ENCODE data around the gene HEXD.

The HEXD gene

DNA sequence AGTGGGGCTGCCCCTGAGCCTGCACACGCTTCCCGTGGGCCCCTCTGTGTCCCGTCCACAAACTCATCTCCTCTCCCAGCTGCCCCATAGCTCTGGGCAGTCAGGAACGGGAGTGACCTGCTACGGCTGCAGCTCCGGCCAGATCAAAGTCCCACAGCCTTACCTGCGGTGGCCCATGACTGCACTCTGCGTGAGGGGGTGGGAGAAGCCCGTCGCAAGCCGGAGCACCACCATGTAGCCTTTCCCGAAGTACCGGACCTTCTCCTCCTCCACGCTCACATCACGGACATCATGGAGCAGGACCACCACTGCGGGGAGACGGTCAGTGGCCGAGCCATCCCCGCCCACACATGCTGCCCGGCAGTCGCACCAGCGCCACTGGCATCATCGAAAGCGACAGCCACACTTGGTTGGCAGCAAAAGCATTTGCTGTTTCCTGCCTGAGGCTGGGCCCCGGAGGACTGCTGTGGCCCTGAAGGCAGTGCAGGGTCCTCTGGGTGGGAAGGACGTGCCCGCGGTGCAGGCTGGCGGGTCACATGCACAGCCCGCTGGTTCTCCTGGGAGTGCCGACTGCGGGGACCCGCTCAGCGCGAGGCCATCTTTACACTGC is 26.2 kb downstream of the HEXD start:
- H3K27ac ChIP-seq, result peak overlapping the region in 1 of 2 donors; percentile 51

DNA sequence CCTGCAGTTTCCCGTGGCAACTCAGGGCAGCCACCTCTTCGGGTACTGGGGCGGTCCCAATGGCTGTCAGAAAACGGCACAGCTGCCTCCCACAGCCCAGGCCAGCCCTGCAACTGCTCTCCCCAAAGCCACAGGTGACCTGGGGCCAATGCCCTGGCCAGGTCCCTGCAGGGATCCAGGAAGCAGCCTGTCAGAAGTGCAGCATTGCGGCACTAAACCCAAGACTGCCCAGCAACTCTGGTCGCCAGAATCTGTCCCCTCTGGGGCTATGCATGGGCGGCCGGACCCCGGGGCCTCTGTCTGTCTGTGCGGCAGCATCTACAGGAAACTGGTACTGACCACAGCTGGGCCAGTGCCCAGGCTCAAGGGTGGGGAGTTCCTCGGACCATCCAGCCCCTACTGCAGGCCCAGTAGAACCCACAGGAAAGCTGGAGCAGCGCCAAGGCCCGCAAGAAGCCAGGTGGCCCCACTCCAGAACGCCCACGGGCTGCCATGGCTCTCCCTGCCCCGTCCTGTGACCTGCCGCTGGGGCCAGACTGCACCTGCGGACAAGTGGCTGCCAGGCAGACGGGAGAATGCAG is 26.9 kb downstream of the HEXD start:
- no peak for DNase-seq (ENCODE audit: low spot score)
- H3K27ac ChIP-seq, result peak overlapping the region in 1 of 2 donors; percentile 51
- TF ChIP-seq, protein P1, sequence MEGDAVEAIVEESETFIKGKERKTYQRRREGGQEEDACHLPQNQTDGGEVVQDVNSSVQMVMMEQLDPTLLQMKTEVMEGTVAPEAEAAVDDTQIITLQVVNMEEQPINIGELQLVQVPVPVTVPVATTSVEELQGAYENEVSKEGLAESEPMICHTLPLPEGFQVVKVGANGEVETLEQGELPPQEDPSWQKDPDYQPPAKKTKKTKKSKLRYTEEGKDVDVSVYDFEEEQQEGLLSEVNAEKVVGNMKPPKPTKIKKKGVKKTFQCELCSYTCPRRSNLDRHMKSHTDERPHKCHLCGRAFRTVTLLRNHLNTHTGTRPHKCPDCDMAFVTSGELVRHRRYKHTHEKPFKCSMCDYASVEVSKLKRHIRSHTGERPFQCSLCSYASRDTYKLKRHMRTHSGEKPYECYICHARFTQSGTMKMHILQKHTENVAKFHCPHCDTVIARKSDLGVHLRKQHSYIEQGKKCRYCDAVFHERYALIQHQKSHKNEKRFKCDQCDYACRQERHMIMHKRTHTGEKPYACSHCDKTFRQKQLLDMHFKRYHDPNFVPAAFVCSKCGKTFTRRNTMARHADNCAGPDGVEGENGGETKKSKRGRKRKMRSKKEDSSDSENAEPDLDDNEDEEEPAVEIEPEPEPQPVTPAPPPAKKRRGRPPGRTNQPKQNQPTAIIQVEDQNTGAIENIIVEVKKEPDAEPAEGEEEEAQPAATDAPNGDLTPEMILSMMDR (IDR thresholded peaks at IDR 0.05), result no peak
- H3K4me3 ChIP-seq, result no peak overlapping the region

More for the DNA sequence above, 26.2 kb downstream of the HEXD start:
- no peak overlapping the region for H3K4me3 ChIP-seq
- TF ChIP-seq, protein P1 (IDR thresholded peaks at IDR 0.05), result no peak
- DNase-seq (ENCODE audit: low spot score), result no peak

DNA sequence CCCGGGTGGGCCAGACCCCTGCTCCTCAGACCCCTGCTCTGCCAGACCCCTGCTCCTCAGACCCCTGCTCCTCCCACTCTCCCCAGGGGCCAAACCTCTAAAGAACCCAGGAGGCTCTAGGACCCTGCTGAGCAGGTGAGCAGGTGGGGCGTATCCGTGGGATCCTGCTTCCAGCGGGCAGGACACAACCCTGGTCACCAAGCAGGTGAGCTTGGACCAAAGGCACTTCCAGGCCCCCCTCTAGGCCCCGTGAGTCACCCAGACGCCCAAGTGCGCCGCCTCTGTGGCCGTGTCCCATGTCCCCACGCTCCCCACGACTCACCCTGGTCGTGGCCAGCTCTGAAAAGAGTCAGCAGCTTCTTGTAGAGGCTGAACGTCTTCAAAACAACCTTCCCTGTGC is 27.4 kb downstream of the HEXD start:
- DNase-seq (ENCODE audit: low spot score), result no peak
- no peak overlapping the region for H3K4me3 ChIP-seq
- peak overlapping the region in 1 of 2 donors; percentile 51 for H3K27ac ChIP-seq
- TF ChIP-seq, protein P1 (IDR thresholded peaks at IDR 0.05), result no peak

DNA sequence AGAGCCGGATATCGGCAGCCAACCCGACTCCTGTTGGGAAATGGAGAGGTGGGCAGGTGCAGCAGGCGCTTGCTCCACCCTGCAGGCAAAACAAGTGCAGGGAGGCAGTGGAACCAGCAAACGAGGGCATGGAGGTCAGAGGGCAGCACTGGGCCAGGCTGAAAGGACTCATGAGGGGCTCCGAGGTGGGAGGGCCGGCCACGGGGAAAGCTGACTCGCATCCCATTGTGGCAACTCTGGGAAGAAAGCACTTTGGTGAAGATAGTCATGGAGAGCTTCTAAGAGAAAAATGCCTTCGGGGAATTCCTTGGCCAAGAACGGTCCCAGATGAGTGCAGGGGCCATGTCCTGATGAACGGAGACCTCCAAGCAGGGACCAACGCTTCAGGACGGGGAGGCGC is 28.0 kb downstream of the HEXD start:
- no peak overlapping the region for H3K27ac ChIP-seq
- no peak for DNase-seq (ENCODE audit: low spot score)
- TF ChIP-seq, protein P1 (IDR thresholded peaks at IDR 0.05), result no peak

DNA sequence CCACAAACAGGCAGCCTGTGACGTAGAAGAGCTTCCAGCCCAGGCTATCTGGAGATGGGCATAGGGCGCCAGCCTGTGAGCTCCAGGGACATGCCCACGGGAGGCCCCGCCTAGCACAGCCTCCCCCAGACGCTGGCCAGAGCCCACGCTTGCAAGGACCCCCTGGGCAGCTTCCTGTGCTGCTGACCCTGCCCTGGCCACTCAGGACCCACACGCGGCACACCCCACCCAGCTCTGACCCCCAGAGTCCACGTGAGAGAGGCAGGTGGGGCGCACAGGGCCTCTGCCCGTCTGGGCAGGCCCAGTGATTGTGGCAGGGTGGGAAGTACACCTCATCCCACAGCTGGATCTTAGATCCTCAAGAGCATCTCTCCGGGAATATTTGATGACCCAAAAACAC is 28.5 kb downstream of the HEXD start:
- H3K4me3 ChIP-seq, result no peak overlapping the region
- H3K27ac ChIP-seq, result peak overlapping the region in 1 of 2 donors; percentile 4
- DNase-seq (ENCODE audit: low spot score), result no peak
- TF ChIP-seq, protein P1 (IDR thresholded peaks at IDR 0.05), result no peak

More for the DNA sequence above, 28.0 kb downstream of the HEXD start:
- H3K4me3 ChIP-seq, result no peak overlapping the region

DNA sequence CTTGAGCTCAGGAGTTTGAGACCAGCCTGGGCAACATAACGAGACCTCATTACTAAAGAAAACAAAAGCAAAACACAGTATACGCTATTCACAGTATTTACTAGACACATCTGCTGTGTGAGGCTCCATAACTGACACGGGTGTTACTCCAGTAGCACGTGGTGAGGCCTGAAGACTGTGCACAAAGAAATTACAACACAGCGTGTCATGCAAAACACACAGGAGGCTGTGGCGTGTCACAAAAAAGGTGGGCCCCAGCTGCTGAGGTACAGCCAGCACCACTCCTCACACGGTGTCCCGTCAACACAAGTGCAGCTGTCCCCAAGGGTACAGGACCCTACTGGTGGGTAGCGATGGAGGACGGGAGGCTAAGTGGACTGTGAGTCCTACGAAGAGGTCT is 29.7 kb downstream of the HEXD start:
- no peak overlapping the region for H3K4me3 ChIP-seq
- TF ChIP-seq, protein P1 (IDR thresholded peaks at IDR 0.05), result no peak
- no peak overlapping the region for H3K27ac ChIP-seq
- no peak for DNase-seq (ENCODE audit: low spot score)

All from coronary artery (tissue), 2 donors.